ENCODE results near the gene EEF1AKMT1. TPM values are rescaled to one million over a fixed set of nuclear protein-coding genes. Genes with fewer than 3 reads are reported as not detected.

EEF1AKMT1 gene
- total and polyA plus RNA-seq, 2 donors (not counting 1 experiment from before 2014, with no cell fraction given) = 2.9 to 4.9 TPM

DNA sequence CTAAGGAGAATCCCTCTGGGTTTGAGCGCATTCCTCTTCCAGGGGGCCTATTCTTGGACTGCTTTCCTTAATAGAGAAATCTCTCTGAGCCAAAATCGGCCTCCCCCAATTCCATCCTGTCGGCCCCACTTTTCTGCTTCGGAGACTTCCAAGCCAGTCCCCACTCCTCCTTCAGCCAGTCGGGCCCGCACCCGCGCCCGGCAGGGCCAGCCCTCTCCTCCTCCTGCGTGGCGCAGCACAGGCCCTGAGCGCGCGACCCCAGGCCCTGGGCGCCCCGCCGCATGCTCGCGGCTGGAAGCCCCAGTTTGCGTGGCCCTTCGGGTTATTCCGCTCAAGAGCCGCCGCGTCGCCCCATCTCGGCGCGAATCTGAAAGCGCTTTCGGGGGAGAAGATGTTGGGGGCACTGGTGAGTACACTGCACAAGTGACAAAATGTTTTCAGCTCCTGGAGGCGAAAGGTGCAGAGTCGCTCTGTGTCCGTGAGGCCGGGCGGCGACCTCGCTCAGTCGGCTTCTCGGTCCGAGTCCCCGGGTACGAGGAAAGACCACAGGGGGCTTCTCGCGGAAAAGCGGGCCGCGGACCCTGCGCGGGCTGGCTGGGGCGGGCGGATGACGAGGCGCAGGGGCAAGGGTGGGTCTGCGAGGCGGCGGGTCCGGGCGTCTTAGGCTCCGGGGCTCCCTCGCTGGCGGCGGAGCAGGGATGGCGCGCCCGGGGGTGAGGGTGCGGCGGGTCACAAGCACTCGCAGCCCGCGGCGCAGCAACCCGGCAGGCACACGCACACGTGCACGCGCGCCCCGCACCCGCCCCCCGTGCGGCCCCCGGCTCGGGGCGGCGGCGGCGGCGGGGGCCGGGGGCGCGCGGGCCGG is 70.6 kb downstream of the EEF1AKMT1 start, which contains the start of gene IL17D:
IL17D (plus strand) TSS at position 785 of the 865 bp plus-strand sequence. CDS start 303 bp downstream, outside the sequence.
- ChIA-PET POLR2A (no interaction called here), CTCF (interaction anchor here (0.9 to 1.6 kb wide), 9 partner anchors 9 to 210 kb away, joined by 3 to 9 read pairs (median 4); no protein-coding TSS in a partner anchor)
- under 1% methylated on average over 94 of the region's 94 CpGs for WGBS (ENCODE audit: insufficient coverage)
- Histone ChIP-seq H3K27me3 (replicated peaks in 1 of 4; ENCODE audit: control extremely low read depth in 1 of 4, control insufficient read depth in 3 of 4, insufficient read depth in 4 of 4, low read length in 3 of 4) (peaks cover 0 to 31% (median 22%) of the 10 kb centered on the region in 4 experiments), H3K4me1 (ENCODE audit: control insufficient read depth in 2 of 2, insufficient read depth in 2 of 2, low read length in 2 of 2) (peaks cover 11 to 12% of the 10 kb centered on the region in 2 donors), H3K36me3 (replicated peaks in 1 of 2; ENCODE audit: control extremely low read depth in 1 of 2, control insufficient read depth in 1 of 2, extremely low read depth in 1 of 2, insufficient read depth in 2 of 2, low read length in 1 of 2) (no peaks in the 10 kb centered on the region), H3K4me3 (ENCODE audit: control extremely low read depth in 1 of 5, extremely low read depth in 1 of 5, insufficient read depth in 1 of 5, low read depth in 2 of 5, low read length in 4 of 5) (peak within 1 kb of the TSS; percentile 40 to 76 (median 59)), H3K79me2 (ENCODE audit: control insufficient read depth, insufficient read depth, low read length) (no peaks in the 10 kb centered on the region), H2AFZ (ENCODE audit: insufficient read depth, low read depth, low read length, poor library complexity, severe bottlenecking) (peak within 1 kb of the TSS; percentile 98), H3K9ac (ENCODE audit: low read length) (peak within 1 kb of the TSS; percentile 74), H3K27ac (ENCODE audit: low read length in 2 of 2) (no peak within 1 kb of the TSS), H4K20me1 (ENCODE audit: control insufficient read depth, insufficient read depth, low read length, poor library complexity, severe bottlenecking) (no peaks in the 10 kb centered on the region), H3K4me2 (replicated peaks; ENCODE audit: low read depth, low read length, poor library complexity, severe bottlenecking) (peak within 1 kb of the TSS; percentile 99), H3K9me3 (ENCODE audit: control extremely low read depth in 1 of 3, control insufficient read depth in 2 of 3, insufficient read depth in 1 of 3, low read length in 2 of 3) (no peaks in the 10 kb centered on the region)
- intact Hi-C loops (cut with micrococcal nuclease) = loop anchor here (2.0 to 10.0 kb wide), 4 partner anchors 70 to 902 kb away; partner anchors contain the start of genes EEF1AKMT1, IFT88, MICU2 and XPO4
- Mint-ChIP-seq H3K27ac (peak within 1 kb of the TSS; percentile 72), H3K4me1 (peaks cover 12% of the 10 kb centered on the region), H3K27me3 (peaks cover 20% of the 10 kb centered on the region), H3K9me3 (ENCODE audit: insufficient read depth) (no peaks in the 10 kb centered on the region), H3K4me3 (peak within 1 kb of the TSS; percentile 95)
- no peak for TF ChIP-seq EZH2 (IDR thresholded peaks at IDR 0.05; ENCODE audit: borderline replicate concordance, insufficient read depth, low read depth, low read length, poor library complexity, severe bottlenecking)
- TF ChIP-seq, protein P1, sequence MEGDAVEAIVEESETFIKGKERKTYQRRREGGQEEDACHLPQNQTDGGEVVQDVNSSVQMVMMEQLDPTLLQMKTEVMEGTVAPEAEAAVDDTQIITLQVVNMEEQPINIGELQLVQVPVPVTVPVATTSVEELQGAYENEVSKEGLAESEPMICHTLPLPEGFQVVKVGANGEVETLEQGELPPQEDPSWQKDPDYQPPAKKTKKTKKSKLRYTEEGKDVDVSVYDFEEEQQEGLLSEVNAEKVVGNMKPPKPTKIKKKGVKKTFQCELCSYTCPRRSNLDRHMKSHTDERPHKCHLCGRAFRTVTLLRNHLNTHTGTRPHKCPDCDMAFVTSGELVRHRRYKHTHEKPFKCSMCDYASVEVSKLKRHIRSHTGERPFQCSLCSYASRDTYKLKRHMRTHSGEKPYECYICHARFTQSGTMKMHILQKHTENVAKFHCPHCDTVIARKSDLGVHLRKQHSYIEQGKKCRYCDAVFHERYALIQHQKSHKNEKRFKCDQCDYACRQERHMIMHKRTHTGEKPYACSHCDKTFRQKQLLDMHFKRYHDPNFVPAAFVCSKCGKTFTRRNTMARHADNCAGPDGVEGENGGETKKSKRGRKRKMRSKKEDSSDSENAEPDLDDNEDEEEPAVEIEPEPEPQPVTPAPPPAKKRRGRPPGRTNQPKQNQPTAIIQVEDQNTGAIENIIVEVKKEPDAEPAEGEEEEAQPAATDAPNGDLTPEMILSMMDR (IDR thresholded peaks at IDR 0.05) = no peak
- ATAC-seq (ENCODE audit: low read depth) (peak; percentile 6), DNase-seq (peak; percentile 65)

Data from B cell (primary cell).